T follicular helper cell (primary cell): ENCODE data around the gene BRD3.

ENCODE experiments used
- DNase-seq: peaks from one replicate; pipeline ENCODE4 v3.0.0-alpha.2; 2020; ENCODE audit warnings: low read depth

BRD3 gene

GRCh38 chr9:134024828-134025605 is 42.8 kb downstream of the BRD3 start, which contains the start of gene BRD3OS:
BRD3OS (plus strand) TSS chr9:134025481; CDS start chr9:134026748, 1,267 bp downstream.
- peak; percentile 89 for DNase-seq

- DNase-seq: no peak
Observed at GRCh38 chr9:134024214-134024792, 43.5 kb downstream of the BRD3 start.

GRCh38 chr9:134014946-134015345 is 52.9 kb downstream of the BRD3 start:
- no peak for DNase-seq

- DNase-seq: no peak
Observed at GRCh38 chr9:134011401-134011800, 56.4 kb downstream of the BRD3 start.

- no peak for DNase-seq
Observed at GRCh38 chr9:134010310-134011173, 57.3 kb downstream of the BRD3 start.

GRCh38 chr9:134007571-134007970 is 60.3 kb downstream of the BRD3 start:
- no peak for DNase-seq

- DNase-seq: no peak
Observed at GRCh38 chr9:134007150-134007549, 60.7 kb downstream of the BRD3 start.

GRCh38 chr9:134005381-134005780 is 62.4 kb downstream of the BRD3 start:
- DNase-seq: no peak

- DNase-seq: no peak
Observed at GRCh38 chr9:134004881-134005280, 62.9 kb downstream of the BRD3 start.

GRCh38 chr9:134004131-134004873 is 63.5 kb downstream of the BRD3 start:
- no peak for DNase-seq

- DNase-seq: no peak
Observed at GRCh38 chr9:134003237-134003636, 64.6 kb downstream of the BRD3 start.

GRCh38 chr9:134002796-134003195 is 65.0 kb downstream of the BRD3 start:
- DNase-seq: no peak

- DNase-seq: no peak
Observed at GRCh38 chr9:133999851-134000265, 68.0 kb downstream of the BRD3 start.

GRCh38 chr9:133998915-133999595 is 68.8 kb downstream of the BRD3 start:
- no peak for DNase-seq

- no peak for DNase-seq
Observed at GRCh38 chr9:133997584-133997983, 70.2 kb downstream of the BRD3 start.

GRCh38 chr9:133996531-133997520 is 71.0 kb downstream of the BRD3 start:
- no peak for DNase-seq

- DNase-seq: no peak
Observed at GRCh38 chr9:133995012-133995896, 72.6 kb downstream of the BRD3 start.

GRCh38 chr9:133994353-133995011 is 73.3 kb downstream of the BRD3 start:
- DNase-seq: peak; percentile 51
